GM12878 (cell line): Measurements from ENCODE around the gene SYNJ2. TPM values are rescaled to one million over a fixed set of nuclear protein-coding genes. Genes with fewer than 3 reads are reported as not detected.

Experiments used
- ATAC-seq: fragments of 200-7000 bp; cut with Tn5 transposase; 3 replicates; pipeline ENCODE4 v1.9.1; 2020; ENCODE audit warnings: mild to moderate bottlenecking, moderate library complexity
- BruUV-seq: library from RNA; stranded (reverse); fragments of 400-500 nt; replicated peaks from 2 replicates; lab custom pipeline; 2021; lab: Mats Ljungman, UMichigan
- CTCF ChIA-PET: fragments of 300-600 bp; sonication (Branson Sonifier 250); formaldehyde crosslinking; extraction: SDS; loops from one replicate; lab custom pipeline; 2021; ENCODE audit warnings: inconsistent platforms; lab: Yijun Ruan, JAX
- POLR2A ChIA-PET: fragments of 350-600 bp; formaldehyde crosslinking; extraction: SDS; loops from one replicate; lab custom pipeline; 2021; ENCODE audit warnings: inconsistent platforms; lab: Charles Lee
- RAD21 ChIA-PET: fragments of 300-600 bp; sonication (Branson Sonifier 250); formaldehyde crosslinking; loops from one replicate; lab custom pipeline; 2023; ENCODE audit warnings: antibody characterized with exemption; ENCODE audit not compliant: unreplicated experiment; lab: Charles Lee
- SMC1A ChIA-PET: fragments of 300-600 bp; sonication (Branson Sonifier 250); formaldehyde crosslinking; loops from one replicate; lab custom pipeline; 2023; ENCODE audit not compliant: unreplicated experiment, uncharacterized antibody; lab: Charles Lee
- DNase-seq: peaks from one replicate; pipeline ENCODE4 v3.0.0-alpha.2; 2011; ENCODE audit warnings: low read depth, low spot score
- FAIRE-seq: peaks from 3 replicates; lab custom pipeline; 2011; peaks lifted over from hg19 to GRCh38; lab: Jason Lieb, UNC
- H2AFZ ChIP-seq: 2 replicates; pipeline ENCODE4 v1.6.0; 2011; ENCODE audit warnings: low read depth, low read length, control low read depth; ENCODE audit not compliant: control insufficient read depth
- H3K27ac ChIP-seq: 2 replicates; pipeline ENCODE4 v1.5.1; 2011; ENCODE audit warnings: control low read depth; ENCODE audit not compliant: control insufficient read depth, insufficient read depth
- H3K27me3 ChIP-seq, 2 experiments: replicated peaks in 1 of 2; 2 replicates each; pipeline versions ENCODE4 v1.6.0 to v1.6.1; 2011; ENCODE audit warnings: low read length in 1 of 2; ENCODE audit not compliant: control insufficient read depth in 2 of 2, insufficient read depth in 2 of 2
- H3K36me3 ChIP-seq, 2 experiments: 2 replicates each; pipeline ENCODE4 v1.5.1; 2011; ENCODE audit warnings: low read length in 1 of 2; ENCODE audit not compliant: control insufficient read depth in 2 of 2, insufficient read depth in 2 of 2
- H3K4me1 ChIP-seq: 2 replicates; pipeline ENCODE4 v1.6.1; 2011; ENCODE audit warnings: mild to moderate bottlenecking, low read length, moderate library complexity, mixed read lengths; ENCODE audit not compliant: control insufficient read depth, insufficient read depth
- H3K4me2 ChIP-seq: 2 replicates; pipeline ENCODE4 v1.6.0; 2011; ENCODE audit warnings: control low read depth; ENCODE audit not compliant: control insufficient read depth, insufficient read depth
- H3K4me3 ChIP-seq: fragments of 200-600 bp; sonication (generic); 2 replicates; pipeline ENCODE4 v1.5.1; 2016
- H3K79me2 ChIP-seq: 2 replicates; pipeline ENCODE4 v1.6.0; 2011; ENCODE audit warnings: low read length; ENCODE audit not compliant: control insufficient read depth, insufficient read depth
- H3K9ac ChIP-seq: 2 replicates; pipeline ENCODE4 v1.8.0; 2011; ENCODE audit warnings: low read length, control low read depth, mixed read lengths; ENCODE audit not compliant: control insufficient read depth, insufficient read depth
- H3K9me3 ChIP-seq: replicated peaks from 3 replicates; pipeline ENCODE4 v1.5.1; 2011; ENCODE audit warnings: mild to moderate bottlenecking, low read length; ENCODE audit not compliant: control insufficient read depth, insufficient read depth
- H4K20me1 ChIP-seq: 2 replicates; pipeline ENCODE4 v1.6.0; 2011; ENCODE audit not compliant: control insufficient read depth, insufficient read depth
- BHLHE40 ChIP-seq, 2 experiments: fragments of 450-650 bp in 1 of 2; IDR thresholded peaks; 2 replicates each; pipeline ENCODE4 v1.6.1; 2011 to 2017; ENCODE audit warnings: low read depth in 2 of 2, borderline replicate concordance in 1 of 2, improper control_type of control experiment in 1 of 2, low read length in 1 of 2, mild to moderate bottlenecking in 1 of 2
- CHD2 ChIP-seq: IDR thresholded peaks from 2 replicates; pipeline ENCODE4 v1.6.1; 2011; ENCODE audit warnings: low read depth, low read length, improper control_type of control experiment, borderline replicate concordance
- CREM ChIP-seq: IDR thresholded peaks from 2 replicates; pipeline ENCODE4 v1.6.1; 2014; ENCODE audit warnings: antibody characterized with exemption, low read depth
- EGR1 ChIP-seq, 2 experiments: IDR thresholded peaks; 1 replicate in 1 of 2; 2 replicates in 1 of 2; pipeline ENCODE4 v1.6.1; 2011 to 2012; ENCODE audit warnings: low read depth in 2 of 2, low read length in 2 of 2, borderline replicate concordance in 1 of 2, mild to moderate bottlenecking in 1 of 2, moderate library complexity in 1 of 2
- ETV6 ChIP-seq, 2 experiments: fragments of 450-650 bp in 1 of 2; IDR thresholded peaks in 1 of 2; conservative IDR thresholded peaks in 1 of 2; 2 replicates each; pipeline ENCODE4 v1.6.1; 2014; ENCODE audit warnings: antibody characterized with exemption in 1 of 2, borderline replicate concordance in 1 of 2, low read depth in 1 of 2, mild to moderate bottlenecking in 1 of 2, moderate library complexity in 1 of 2
- HDGF ChIP-seq: fragments of 450-650 bp; IDR thresholded peaks from 2 replicates; pipeline ENCODE4 v1.6.1; 2016; ENCODE audit warnings: antibody characterized with exemption
- KLF5 ChIP-seq: fragments of 450-650 bp; IDR thresholded peaks from 2 replicates; pipeline ENCODE4 v1.6.1; 2014; ENCODE audit warnings: mild to moderate bottlenecking; ENCODE audit not compliant: partially characterized antibody
- MEF2B ChIP-seq: fragments of 450-650 bp; IDR thresholded peaks from 2 replicates; pipeline ENCODE4 v1.6.1; 2018; ENCODE audit warnings: mild to moderate bottlenecking, moderate library complexity; ENCODE audit not compliant: partially characterized antibody, poor library complexity, severe bottlenecking
- MLLT1 ChIP-seq: fragments of 450-650 bp; IDR thresholded peaks from 2 replicates; pipeline ENCODE4 v1.6.1; 2016; ENCODE audit warnings: mild to moderate bottlenecking
- NFYA ChIP-seq: IDR thresholded peaks from 2 replicates; pipeline ENCODE4 v1.6.1; 2011; ENCODE audit warnings: low read depth, mild to moderate bottlenecking, low read length, improper control_type of control experiment, borderline replicate concordance
- NFYB ChIP-seq: IDR thresholded peaks from 2 replicates; pipeline ENCODE4 v1.6.1; 2011; ENCODE audit warnings: low read depth, mild to moderate bottlenecking, low read length, improper control_type of control experiment, moderate library complexity; ENCODE audit not compliant: insufficient read depth
- NR2F1 ChIP-seq: fragments of 450-650 bp; conservative IDR thresholded peaks from 2 replicates; pipeline ENCODE4 v1.6.1; 2017; ENCODE audit warnings: mild to moderate bottlenecking
- POLR2AphosphoS2 ChIP-seq: IDR thresholded peaks from 2 replicates; pipeline ENCODE4 v1.6.1; 2011; ENCODE audit warnings: low read depth, mild to moderate bottlenecking, low read length, improper control_type of control experiment, moderate library complexity
- POLR2AphosphoS5 ChIP-seq: IDR thresholded peaks from 2 replicates; pipeline ENCODE4 v1.6.1; 2011; ENCODE audit warnings: mild to moderate bottlenecking, low read length, inconsistent platforms
- RB1 ChIP-seq: fragments of 450-650 bp; formaldehyde crosslinking; IDR thresholded peaks from 2 replicates; pipeline ENCODE4 v1.6.1; 2017; ENCODE audit warnings: mild to moderate bottlenecking, borderline replicate concordance
- RCOR1 ChIP-seq: conservative IDR thresholded peaks from 2 replicates; pipeline ENCODE4 v1.6.1; 2012; ENCODE audit warnings: low read depth, low read length, improper control_type of control experiment
- SIN3A ChIP-seq: IDR thresholded peaks from 2 replicates; pipeline ENCODE4 v1.6.1; 2012; ENCODE audit warnings: low read depth, low read length, improper control_type of control experiment
- SMC3 ChIP-seq: IDR thresholded peaks from 2 replicates; pipeline ENCODE4 v1.6.1; 2011; ENCODE audit warnings: low read length, improper control_type of control experiment, borderline replicate concordance
- SP1 ChIP-seq: IDR thresholded peaks from one replicate; pipeline ENCODE4 v1.6.1; 2011; ENCODE audit warnings: low read depth, low read length
- SUZ12 ChIP-seq: fragments of 200-600 bp; sonication (generic); IDR thresholded peaks from one replicate; pipeline ENCODE4 v1.6.1; 2018; ENCODE audit warnings: antibody characterized with exemption, mild to moderate bottlenecking; ENCODE audit not compliant: unreplicated experiment
- ZNF207 ChIP-seq: fragments of 450-650 bp; IDR thresholded peaks from 2 replicates; pipeline ENCODE4 v1.6.1; 2014; ENCODE audit warnings: antibody characterized with exemption, mild to moderate bottlenecking, borderline replicate concordance
- ZSCAN29 ChIP-seq: fragments of 450-650 bp; IDR thresholded peaks from 2 replicates; pipeline ENCODE4 v1.6.1; 2017; ENCODE audit warnings: mild to moderate bottlenecking, moderate library complexity
- WGBS: methylation state at CpG from one replicate; pipeline ENCODE4 v1.1.6; 2016; ENCODE audit warnings: low lambda C conversion rate; ENCODE audit not compliant: insufficient replicate concordance, insufficient coverage; ENCODE audit errors: missing lambda C conversion rate; 5-methylcytosine and 5-hydroxymethylcytosine counted together
- in situ Hi-C: fragments of 300-500 bp; cut with MboI; formaldehyde crosslinking; loops from 9 replicates; pipeline ENCODE4 v1.14.3; 2018; ENCODE audit warnings: mixed read lengths
- intact Hi-C: fragments of 100-400 bp; cut with micrococcal nuclease; formaldehyde crosslinking; loops from one replicate; pipeline ENCODE4 v1.14.2; 2022; ENCODE audit not compliant: unreplicated experiment
- polyA plus RNA-seq, 11 experiments: library from polyadenylated mRNA; depleted of rRNA in 4 of 11; unstranded in 6 of 11; stranded (reverse) in 5 of 11; fragments of >200 nt; fragmentation: Nextera tagmentation in 4 of 11; fragmentation: Illumina TruSeq in 1 of 11; extraction: Ambion mirVana in 4 of 11; extraction: Trizol in 1 of 11; gene quantifications; 1 replicate in 1 of 11; 2 replicates in 10 of 11; pipeline versions ENCODE4 v1.2.1 to v1.2.3, GENCODE V29; 2011 to 2016; ENCODE audit warnings: inconsistent platforms in 2 of 11, missing spikeins in 2 of 11, low read depth in 1 of 11
- total RNA-seq, 4 experiments: library from RNA; depleted of rRNA in 3 of 4; stranded (reverse); fragments of >200 nt in 3 of 4; fragmentation: Illumina TruSeq in 1 of 4; extraction: Trizol in 1 of 4; gene quantifications; 2 replicates each; pipeline versions ENCODE4 v1.2.1 to v1.2.3, GENCODE V29; 2013 to 2021

The SYNJ2 gene
- total and polyA plus RNA-seq, 10 of the 15 experiments (the other 5 are each of a cell fraction or from before 2014, with no cell fraction given), result 0.11 to 1.8 (median 0.57) TPM

- TF ChIP-seq EGR1 (IDR thresholded peaks at IDR 0.05; ENCODE audit: borderline replicate concordance in 1 of 2, low read depth in 2 of 2, low read length in 2 of 2) (no peak), ZNF207 (no peak), MEF2B (no peak), SUZ12 (no peak)
These were observed 22.0 kb upstream of the SYNJ2 start (continued) for GRCh38 chr6:157959451-157960227.

- no peak overlapping the region for H3K4me3 ChIP-seq
- no peak overlapping the region for H3K9ac ChIP-seq
- H3K4me2 ChIP-seq, result no peak overlapping the region
- H2AFZ ChIP-seq, result no peak overlapping the region
- DNase-seq (no peak), FAIRE-seq (no peak), ATAC-seq (no peak)
- H3K9me3 ChIP-seq, result peaks cover 8% of the 10 kb centered on the region; the same call in 2 of the 3 replicates
- H3K79me2 ChIP-seq, result no peaks in the 10 kb centered on the region
- POLR2A ChIA-PET, result no interaction called here
- H3K27me3 ChIP-seq, result no peaks in the 10 kb centered on the region
- WGBS, result 62% methylated on average over 5 of the region's 5 CpGs
- intact Hi-C loops (no loop called here), in situ Hi-C loops (no loop called here)
- BruUV-seq, result no TSS peak
- no peaks in the 10 kb centered on the region for H4K20me1 ChIP-seq
- CTCF ChIA-PET, result no interaction called here
- SMC1A ChIA-PET, result no interaction called here
- no peaks in the 10 kb centered on the region for H3K36me3 ChIP-seq
- no peaks in the 10 kb centered on the region for H3K4me1 ChIP-seq
- RAD21 ChIA-PET, result no interaction called here
- no peak overlapping the region for H3K27ac ChIP-seq
- TF ChIP-seq BHLHE40 (IDR thresholded peaks at IDR 0.05; ENCODE audit: borderline replicate concordance in 1 of 2, low read depth in 2 of 2, low read length in 1 of 2) (no peak), POLR2AphosphoS5 (no peak), CHD2 (no peak), ETV6 (conservative IDR thresholded peaks at IDR 0.05 in 1 of 2, IDR thresholded peaks at IDR 0.05 in 1 of 2; ENCODE audit: borderline replicate concordance in 1 of 2, low read depth in 1 of 2) (no peak), SMC3 (no peak), RCOR1 (no peak), KLF5 (no peak), SP1 (no peak), NFYB (no peak), HDGF (no peak), CREM (no peak), RB1 (no peak), SIN3A (no peak), ZSCAN29 (no peak), NR2F1 (no peak), NFYA (no peak), POLR2AphosphoS2 (no peak), MLLT1 (no peak)
These were observed 20.4 kb upstream of the SYNJ2 start for GRCh38 chr6:157961153-157961831.
